ENCODE data around the gene RNF225. TPM values are rescaled to one million over a fixed set of nuclear protein-coding genes. Genes with fewer than 3 reads are reported as not detected.
A peak's percentile ranks its signal among the peaks of the same experiment; 100 is the strongest.

Gene RNF225
- total and polyA plus RNA-seq, 2 of the 13 experiments (the other 11 are each of a cell fraction or from before 2014, with no cell fraction given) = not detected

DNA sequence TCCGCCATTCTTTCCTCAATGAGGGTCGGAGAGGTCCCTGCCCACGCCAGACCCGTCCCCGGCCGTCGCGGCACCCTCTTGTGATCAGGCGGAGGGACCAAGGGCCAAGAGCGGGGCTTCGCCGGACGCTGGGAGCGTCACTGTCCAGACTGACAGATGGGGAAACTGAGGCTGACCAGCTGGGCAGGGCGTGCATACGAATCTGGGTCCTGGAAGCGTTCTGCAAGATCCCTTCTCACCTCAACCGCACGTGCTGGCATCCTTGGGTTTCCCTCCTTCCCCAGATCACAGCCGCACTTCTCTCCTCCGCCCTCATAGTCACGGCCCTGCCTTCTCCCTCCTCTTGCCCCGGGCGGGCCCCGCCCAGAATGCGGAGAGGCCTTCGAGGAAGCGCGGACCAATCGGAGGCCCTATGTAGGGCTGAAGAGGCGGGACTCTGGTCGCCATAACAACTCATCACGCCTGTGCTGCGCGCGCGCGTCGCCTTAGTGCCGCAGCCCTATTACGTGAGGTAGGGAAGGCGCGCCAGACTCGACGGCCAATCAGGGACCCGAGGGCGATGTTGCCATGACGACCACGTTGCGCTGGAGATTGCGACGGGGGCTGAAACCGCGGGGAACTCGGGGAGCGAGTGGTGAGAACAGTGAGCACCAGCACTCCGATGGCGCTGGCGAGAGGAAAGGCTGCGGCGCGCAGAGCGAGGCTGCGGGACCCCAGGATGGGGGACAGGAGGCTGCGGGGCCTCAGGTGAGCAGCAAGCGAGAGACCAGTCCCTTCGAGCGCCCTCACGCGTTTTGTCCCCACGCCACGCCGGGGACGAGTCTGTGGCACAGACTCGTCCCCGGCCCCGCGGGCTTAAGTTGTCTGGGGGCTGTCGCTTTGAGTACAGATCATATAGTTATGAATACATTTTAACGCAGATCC, 5.7 kb downstream of the RNF225 start (continued):
- no peak for TF ChIP-seq ZBTB8A (CRISPR knock-in tag; IDR thresholded peaks at IDR 0.05; ENCODE audit: borderline replicate concordance, low read depth)
- peak; percentile 83 for TF ChIP-seq RBM39 (IDR thresholded peaks at IDR 0.05; ENCODE audit: low read depth, low read length, poor library complexity, severe bottlenecking)
- peak; percentile 57; the same call in 1 of the 2 replicates for TF ChIP-seq ZSCAN25 (CRISPR knock-in tag; IDR thresholded peaks at IDR 0.05)
- 0 out of 2 replicates have a peak, but pooled peaks have one; percentile 30 for TF ChIP-seq KLF11 (CRISPR knock-in tag; IDR thresholded peaks at IDR 0.05)
- TF ChIP-seq, protein P1, sequence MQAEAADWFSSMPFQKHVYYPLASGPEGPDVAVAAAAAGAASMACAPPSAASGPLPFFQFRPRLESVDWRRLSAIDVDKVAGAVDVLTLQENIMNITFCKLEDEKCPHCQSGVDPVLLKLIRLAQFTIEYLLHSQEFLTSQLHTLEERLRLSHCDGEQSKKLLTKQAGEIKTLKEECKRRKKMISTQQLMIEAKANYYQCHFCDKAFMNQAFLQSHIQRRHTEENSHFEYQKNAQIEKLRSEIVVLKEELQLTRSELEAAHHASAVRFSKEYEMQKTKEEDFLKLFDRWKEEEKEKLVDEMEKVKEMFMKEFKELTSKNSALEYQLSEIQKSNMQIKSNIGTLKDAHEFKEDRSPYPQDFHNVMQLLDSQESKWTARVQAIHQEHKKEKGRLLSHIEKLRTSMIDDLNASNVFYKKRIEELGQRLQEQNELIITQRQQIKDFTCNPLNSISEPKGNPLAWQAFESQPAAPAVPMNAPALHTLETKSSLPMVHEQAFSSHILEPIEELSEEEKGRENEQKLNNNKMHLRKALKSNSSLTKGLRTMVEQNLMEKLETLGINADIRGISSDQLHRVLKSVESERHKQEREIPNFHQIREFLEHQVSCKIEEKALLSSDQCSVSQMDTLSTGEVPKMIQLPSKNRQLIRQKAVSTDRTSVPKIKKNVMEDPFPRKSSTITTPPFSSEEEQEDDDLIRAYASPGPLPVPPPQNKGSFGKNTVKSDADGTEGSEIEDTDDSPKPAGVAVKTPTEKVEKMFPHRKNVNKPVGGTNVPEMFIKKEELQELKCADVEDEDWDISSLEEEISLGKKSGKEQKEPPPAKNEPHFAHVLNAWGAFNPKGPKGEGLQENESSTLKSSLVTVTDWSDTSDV (CRISPR knock-in tag; IDR thresholded peaks at IDR 0.05) = 0 out of 2 replicates have a peak, but pooled peaks have one; percentile 29
- TF ChIP-seq U2AF2 (IDR thresholded peaks at IDR 0.05; ENCODE audit: low read depth, low read length) = peak; percentile 99
- TF ChIP-seq HNRNPLL (IDR thresholded peaks at IDR 0.05; ENCODE audit: low read depth, low read length, poor library complexity, severe bottlenecking) = peak; percentile 98
- TF ChIP-seq YEATS4 (CRISPR knock-in tag; IDR thresholded peaks at IDR 0.05; ENCODE audit: borderline replicate concordance) = 0 out of 2 replicates have a peak, but pooled peaks have one; percentile 44
- TF ChIP-seq, protein P2, sequence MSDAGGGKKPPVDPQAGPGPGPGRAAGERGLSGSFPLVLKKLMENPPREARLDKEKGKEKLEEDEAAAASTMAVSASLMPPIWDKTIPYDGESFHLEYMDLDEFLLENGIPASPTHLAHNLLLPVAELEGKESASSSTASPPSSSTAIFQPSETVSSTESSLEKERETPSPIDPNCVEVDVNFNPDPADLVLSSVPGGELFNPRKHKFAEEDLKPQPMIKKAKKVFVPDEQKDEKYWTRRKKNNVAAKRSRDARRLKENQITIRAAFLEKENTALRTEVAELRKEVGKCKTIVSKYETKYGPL (CRISPR knock-in tag; IDR thresholded peaks at IDR 0.05) = no peak
- TF ChIP-seq, protein P3, sequence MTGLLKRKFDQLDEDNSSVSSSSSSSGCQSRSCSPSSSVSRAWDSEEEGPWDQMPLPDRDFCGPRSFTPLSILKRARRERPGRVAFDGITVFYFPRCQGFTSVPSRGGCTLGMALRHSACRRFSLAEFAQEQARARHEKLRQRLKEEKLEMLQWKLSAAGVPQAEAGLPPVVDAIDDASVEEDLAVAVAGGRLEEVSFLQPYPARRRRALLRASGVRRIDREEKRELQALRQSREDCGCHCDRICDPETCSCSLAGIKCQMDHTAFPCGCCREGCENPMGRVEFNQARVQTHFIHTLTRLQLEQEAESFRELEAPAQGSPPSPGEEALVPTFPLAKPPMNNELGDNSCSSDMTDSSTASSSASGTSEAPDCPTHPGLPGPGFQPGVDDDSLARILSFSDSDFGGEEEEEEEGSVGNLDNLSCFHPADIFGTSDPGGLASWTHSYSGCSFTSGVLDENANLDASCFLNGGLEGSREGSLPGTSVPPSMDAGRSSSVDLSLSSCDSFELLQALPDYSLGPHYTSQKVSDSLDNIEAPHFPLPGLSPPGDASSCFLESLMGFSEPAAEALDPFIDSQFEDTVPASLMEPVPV (CRISPR knock-in tag; IDR thresholded peaks at IDR 0.05) = peak; percentile 69
- TF ChIP-seq ZBTB21 (CRISPR knock-in tag; IDR thresholded peaks at IDR 0.05) = no peak
- no peak for TF ChIP-seq SP1 (IDR thresholded peaks at IDR 0.05)
- TF ChIP-seq SP1 (CRISPR knock-in tag; IDR thresholded peaks at IDR 0.05) = peak; percentile 77; the same call in 1 of the 2 replicates
- TF ChIP-seq, protein P4, sequence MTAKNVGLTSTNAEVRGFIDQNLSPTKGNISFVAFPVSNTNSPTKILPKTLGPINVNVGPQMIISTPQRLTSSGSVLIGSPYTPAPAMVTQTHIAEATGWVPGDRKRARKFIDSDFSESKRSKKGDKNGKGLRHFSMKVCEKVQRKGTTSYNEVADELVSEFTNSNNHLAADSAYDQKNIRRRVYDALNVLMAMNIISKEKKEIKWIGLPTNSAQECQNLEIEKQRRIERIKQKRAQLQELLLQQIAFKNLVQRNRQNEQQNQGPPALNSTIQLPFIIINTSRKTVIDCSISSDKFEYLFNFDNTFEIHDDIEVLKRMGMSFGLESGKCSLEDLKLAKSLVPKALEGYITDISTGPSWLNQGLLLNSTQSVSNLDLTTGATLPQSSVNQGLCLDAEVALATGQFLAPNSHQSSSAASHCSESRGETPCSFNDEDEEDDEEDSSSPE (CRISPR knock-in tag; IDR thresholded peaks at IDR 0.05) = peak; percentile 95
- TF ChIP-seq RAD51 (IDR thresholded peaks at IDR 0.05; ENCODE audit: borderline replicate concordance) = no peak
- peak; percentile 67 for TF ChIP-seq PHF8 (CRISPR knock-in tag; IDR thresholded peaks at IDR 0.05)
- no peak for TF ChIP-seq PCBP2 (optimal IDR thresholded peaks at IDR 0.05; ENCODE audit: low read depth, low read length, poor library complexity, severe bottlenecking)
- TF ChIP-seq NFYB (CRISPR knock-in tag; IDR thresholded peaks at IDR 0.05) = peak; percentile 96
- TF ChIP-seq, protein P5, sequence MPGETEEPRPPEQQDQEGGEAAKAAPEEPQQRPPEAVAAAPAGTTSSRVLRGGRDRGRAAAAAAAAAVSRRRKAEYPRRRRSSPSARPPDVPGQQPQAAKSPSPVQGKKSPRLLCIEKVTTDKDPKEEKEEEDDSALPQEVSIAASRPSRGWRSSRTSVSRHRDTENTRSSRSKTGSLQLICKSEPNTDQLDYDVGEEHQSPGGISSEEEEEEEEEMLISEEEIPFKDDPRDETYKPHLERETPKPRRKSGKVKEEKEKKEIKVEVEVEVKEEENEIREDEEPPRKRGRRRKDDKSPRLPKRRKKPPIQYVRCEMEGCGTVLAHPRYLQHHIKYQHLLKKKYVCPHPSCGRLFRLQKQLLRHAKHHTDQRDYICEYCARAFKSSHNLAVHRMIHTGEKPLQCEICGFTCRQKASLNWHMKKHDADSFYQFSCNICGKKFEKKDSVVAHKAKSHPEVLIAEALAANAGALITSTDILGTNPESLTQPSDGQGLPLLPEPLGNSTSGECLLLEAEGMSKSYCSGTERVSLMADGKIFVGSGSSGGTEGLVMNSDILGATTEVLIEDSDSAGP (CRISPR knock-in tag; IDR thresholded peaks at IDR 0.05; ENCODE audit: borderline replicate concordance) = peak; percentile 79
- peak; percentile 82; the same call in 1 of the 2 replicates for TF ChIP-seq ZNF547 (CRISPR knock-in tag; IDR thresholded peaks at IDR 0.05)
- TF ChIP-seq ZNF138 (CRISPR knock-in tag; IDR thresholded peaks at IDR 0.05; ENCODE audit: low read depth) = peak; percentile 60; the same call in 1 of the 2 replicates
